K562 (cell line): Measurements from ENCODE around the gene SAPCD1.

Experiments used
- SNRNP70 ChIP-seq: fragments of 200-400 bp; formaldehyde crosslinking; optimal IDR thresholded peaks from 2 replicates; pipeline ENCODE3; 2017; ENCODE audit warnings: low read depth, low read length
- TEAD2 ChIP-seq: fragments of 450-650 bp; IDR thresholded peaks from 2 replicates; pipeline ENCODE4 v1.6.1; 2016; ENCODE audit warnings: missing genetic modification characterization, control low read depth, missing compliant biosample characterization
- ZNF740 ChIP-seq, 3 experiments: fragments of 200-800 bp in 1 of 3; sonication (Bioruptor generic) in 1 of 3; sonication (generic) in 1 of 3; formaldehyde crosslinking in 1 of 3; IDR thresholded peaks; 2 replicates each; pipeline versions ENCODE4 v1.6.1 to v1.8.0; 2016 to 2022; ENCODE audit warnings: mild to moderate bottlenecking in 2 of 3, missing compliant biosample characterization in 2 of 3, missing genetic modification characterization in 2 of 3, missing genetic modification reagents in 1 of 3

GRCh38 chr6:31736021-31736767, 26.3 kb upstream of the SAPCD1 start, which contains the start of gene CLIC1:
- TF ChIP-seq SNRNP70 (no peak), ZNF740 (CRISPR knock-in tag; IDR thresholded peaks at IDR 0.05) (no peak), ZNF740 (tag; IDR thresholded peaks at IDR 0.05) (peak in 1 of 2 experiments; percentile 76; a peak in 2 of 4 replicates), TEAD2 (tag) (no peak)
